Activated T-cell treated with anti-CD3 and anti-CD28 coated beads, Interleukin-2, amount 50 U/mL, for 72 hours (primary cell): Measurements from ENCODE around the gene ADAMTSL2. TPM values are rescaled to one million over a fixed set of nuclear protein-coding genes. Genes with fewer than 3 reads are reported as not detected.

Experiments used
- ATAC-seq, 2 donors: fragments of 150-1000 bp; cut with Tn5 transposase; replicated peaks in 1 of 2; 2 replicates each; pipeline ENCODE4 v1.10.0; 2021; ENCODE audit warnings: moderate library complexity in 2 of 2, mild to moderate bottlenecking in 1 of 2
- DNase-seq, 2 donors: peaks; one replicate each; pipeline ENCODE4 v3.0.0; 2021 to 2022; ENCODE audit warnings: mixed read lengths in 1 of 2
- H3K27ac Mint-ChIP-seq: one replicate; pipeline ENCODE4 v1.8.0; 2022; ENCODE audit warnings: mild to moderate bottlenecking, moderate library complexity, mixed read lengths
- H3K27me3 Mint-ChIP-seq: one replicate; pipeline ENCODE4 v1.8.0; 2022; ENCODE audit warnings: low read depth, mixed read lengths
- H3K36me3 Mint-ChIP-seq, 2 donors: one replicate each; pipeline ENCODE4 v1.8.0; 2022; ENCODE audit warnings: mixed read lengths in 2 of 2, mild to moderate bottlenecking in 1 of 2; ENCODE audit not compliant: insufficient read depth in 2 of 2
- H3K4me1 Mint-ChIP-seq: one replicate; pipeline ENCODE4 v1.8.0; 2022; ENCODE audit warnings: low read depth, mixed read lengths
- H3K4me3 Mint-ChIP-seq, 2 donors: one replicate each; pipeline ENCODE4 v1.8.0; 2022; ENCODE audit warnings: mild to moderate bottlenecking in 2 of 2, mixed read lengths in 2 of 2, moderate library complexity in 2 of 2
- H3K9me3 Mint-ChIP-seq, 2 donors: one replicate each; pipeline ENCODE4 v1.8.0; 2022; ENCODE audit warnings: mixed read lengths in 2 of 2
- total RNA-seq, 2 donors: library from RNA; stranded (reverse); gene quantifications; one replicate each; pipeline ENCODE4 v1.2.3, GENCODE V29; 2022

Gene ADAMTSL2
- total RNA-seq, 2 donors from 2014 or later, result 0.07 to 0.17 TPM

- ATAC-seq (no peak), DNase-seq (no peak)
- Mint-ChIP-seq H3K27me3 (peaks cover 10% of the 10 kb centered on the region), H3K27ac (no peak overlapping the region), H3K36me3 (no peaks in the 10 kb centered on the region), H3K4me3 (no peak overlapping the region), H3K4me1 (peaks cover 24% of the 10 kb centered on the region), H3K9me3 (no peaks in the 10 kb centered on the region)
Observed at GRCh38 chr9:133616643-133617405, 82.3 kb downstream of the ADAMTSL2 start.

DNA sequence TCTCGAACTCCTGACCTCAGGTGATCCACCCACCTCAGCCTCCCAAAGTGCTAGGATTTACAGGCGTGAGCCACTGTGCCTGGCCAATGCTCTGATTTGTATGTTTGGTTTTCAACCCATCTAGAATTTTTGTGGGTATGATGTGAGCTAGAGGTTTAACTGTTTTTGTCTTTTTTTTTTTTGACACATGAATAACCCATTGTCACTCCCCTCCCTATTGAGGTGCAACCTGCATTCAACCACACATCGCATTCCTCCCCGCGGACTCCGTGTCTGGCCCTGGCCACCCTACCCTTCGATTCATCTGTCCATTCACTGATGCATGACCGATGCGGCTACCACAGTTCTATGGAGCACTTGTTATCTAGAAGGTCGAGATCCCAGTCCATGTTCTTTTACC is 84.2 kb downstream of the ADAMTSL2 start:
- Mint-ChIP-seq H3K9me3 (no peaks in the 10 kb centered on the region), H3K4me1 (peaks cover 33% of the 10 kb centered on the region), H3K27me3 (no peaks in the 10 kb centered on the region), H3K27ac (no peak overlapping the region), H3K36me3 (no peaks in the 10 kb centered on the region), H3K4me3 (no peak overlapping the region)
- ATAC-seq, result no peak
- DNase-seq, result no peak

DNA sequence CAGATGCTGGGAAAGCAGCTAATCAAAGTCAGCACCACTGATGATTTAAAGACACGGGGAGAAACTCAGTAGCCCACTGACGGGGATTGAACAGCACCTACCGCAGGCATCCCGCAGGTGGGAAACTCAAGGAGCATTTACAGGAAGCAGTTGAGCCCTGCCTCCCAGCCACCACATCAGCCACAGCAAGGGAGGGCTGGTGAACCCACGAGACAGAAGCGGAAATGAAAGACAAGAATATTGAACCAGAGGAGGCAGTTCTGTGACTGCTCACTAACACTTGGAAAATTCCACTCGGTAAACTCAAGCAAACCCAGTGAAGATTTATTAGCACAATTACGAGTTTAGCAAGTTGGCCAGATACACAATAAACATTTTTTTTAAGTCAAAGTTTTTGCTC is 85.3 kb downstream of the ADAMTSL2 start:
- DNase-seq (peak; percentile 32 to 42), ATAC-seq (peak; percentile 60 to 61)
- Mint-ChIP-seq H3K27ac (no peak overlapping the region), H3K36me3 (no peaks in the 10 kb centered on the region), H3K9me3 (no peaks in the 10 kb centered on the region), H3K4me3 (peak overlapping the region; percentile 5 to 32), H3K4me1 (peaks cover 33% of the 10 kb centered on the region), H3K27me3 (no peaks in the 10 kb centered on the region)

DNA sequence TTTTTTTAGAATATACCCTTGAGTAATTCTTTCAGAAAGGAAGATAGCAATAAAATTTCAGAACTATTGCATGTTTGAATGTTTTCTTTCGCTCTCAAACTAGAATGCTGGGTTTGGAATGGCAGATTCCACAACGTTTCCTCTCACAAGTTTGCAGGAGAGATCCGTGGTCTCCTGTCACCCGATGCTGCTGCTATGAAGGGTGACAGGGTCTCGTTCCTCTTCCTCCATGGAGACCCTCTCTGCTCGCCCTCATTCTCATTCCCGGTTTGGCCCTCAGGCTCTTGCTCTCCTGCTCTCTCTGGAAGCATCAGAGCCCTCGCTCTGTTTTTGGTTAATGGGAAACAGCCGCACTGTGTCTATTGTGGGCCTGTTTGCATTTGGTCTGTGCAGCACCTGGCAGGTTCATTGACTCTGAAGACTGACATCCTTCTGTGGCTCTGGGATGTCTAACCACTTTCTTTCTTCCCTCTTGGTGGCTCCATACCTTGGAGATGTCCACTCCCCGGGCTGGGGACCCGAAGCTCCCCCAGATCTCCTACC is 87.3 kb downstream of the ADAMTSL2 start:
- Mint-ChIP-seq H3K27ac (no peak overlapping the region), H3K4me1 (peaks cover 33% of the 10 kb centered on the region), H3K36me3 (peaks cover 3% of the 10 kb centered on the region in 2 donors), H3K4me3 (no peak overlapping the region), H3K9me3 (peaks cover 6 to 9% of the 10 kb centered on the region in 2 donors), H3K27me3 (no peaks in the 10 kb centered on the region)
- DNase-seq, result no peak
- no peak for ATAC-seq

- peaks cover 9 to 10% of the 10 kb centered on the region in 2 donors for H3K9me3 Mint-ChIP-seq
- H3K27ac Mint-ChIP-seq, result no peak overlapping the region
- ATAC-seq (no peak), DNase-seq (no peak)
- H3K4me3 Mint-ChIP-seq, result no peak overlapping the region
- H3K27me3 Mint-ChIP-seq, result no peaks in the 10 kb centered on the region
- peaks cover 3 to 5% of the 10 kb centered on the region in 2 donors for H3K36me3 Mint-ChIP-seq
- H3K4me1 Mint-ChIP-seq, result peaks cover 33% of the 10 kb centered on the region
Observed at GRCh38 chr9:133622555-133622954, 88.1 kb downstream of the ADAMTSL2 start.

Other genes with a start within 250 kb of the ADAMTSL2 start
- 10 to 100 TPM; 13.7 to 14.0 TPM for gene SURF6, start 198.5 kb upstream of the ADAMTSL2 start, total RNA-seq
- 10 to 100 TPM; 27.4 to 31.5 TPM for gene MED22, start 186.6 kb upstream of the ADAMTSL2 start, total RNA-seq
- gene RPL7A, start 186.5 kb upstream of the ADAMTSL2 start, total RNA-seq, result 1,000 to 10,000 TPM; 2,529 to 2,856 TPM
- 10 to 100 TPM; 32.7 to 33.4 TPM for gene SURF1, start 178.2 kb upstream of the ADAMTSL2 start, total RNA-seq
- 10 to 100 TPM; 14.7 to 19.9 TPM for gene SURF2, start 178.2 kb upstream of the ADAMTSL2 start, total RNA-seq
- 100 to 1,000 TPM; 426 to 494 TPM for gene SURF4, start 158.6 kb upstream of the ADAMTSL2 start, total RNA-seq
- 1 to 10 TPM in 1 of 2 donors, under 1 TPM in 1; 0.88 to 1.3 TPM for gene STKLD1, start 158.3 kb upstream of the ADAMTSL2 start, total RNA-seq
- 10 to 100 TPM; 22.9 to 25.0 TPM for gene REXO4, start 116.7 kb upstream of the ADAMTSL2 start, total RNA-seq
- gene ADAMTS13, start 112.3 kb upstream of the ADAMTSL2 start, total RNA-seq, result 1 to 10 TPM; 3.9 to 4.7 TPM
- 1 to 10 TPM; 1.3 to 2.8 TPM for gene CACFD1, start 74.7 kb upstream of the ADAMTSL2 start, total RNA-seq
- gene SLC2A6, start 55.6 kb upstream of the ADAMTSL2 start, total RNA-seq, result 1 to 10 TPM; 2.0 to 2.6 TPM
- gene MYMK, start 9.7 kb upstream of the ADAMTSL2 start, total RNA-seq, result not detected
- not detected for gene FAM163B, start 74.7 kb downstream of the ADAMTSL2 start, total RNA-seq
- not detected for gene DBH, start 101.7 kb downstream of the ADAMTSL2 start, total RNA-seq
- gene SARDH, start 203.6 kb downstream of the ADAMTSL2 start, total RNA-seq, result 1 to 10 TPM; 1.6 to 4.7 TPM